ENCODE measurements around the gene SAMD7.

The SAMD7 gene

DNA sequence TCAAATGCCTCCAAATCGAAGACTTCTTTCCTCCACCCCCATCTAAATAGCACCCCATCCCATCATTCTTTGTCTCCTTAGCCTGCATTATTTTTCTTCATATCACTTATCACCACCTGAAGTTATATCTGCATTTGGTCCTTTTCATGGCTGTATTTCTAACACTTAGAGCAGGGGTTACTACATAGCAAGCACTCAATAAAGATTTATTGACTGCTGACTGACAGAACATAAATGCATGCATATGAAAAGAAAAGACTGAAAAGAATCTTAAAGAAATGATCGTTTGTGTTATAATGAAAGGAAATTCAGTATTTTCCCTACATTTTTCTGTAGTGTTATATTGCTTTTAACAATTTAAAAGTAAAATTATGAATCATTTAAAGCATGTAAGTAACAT is 43.0 kb upstream of the SAMD7 start:
- no peaks in the 10 kb centered on the region for H3K9me3 ChIP-seq
- no peak for DNase-seq
- H3K4me1 ChIP-seq, result no peaks in the 10 kb centered on the region
- H3K36me3 ChIP-seq, result no peaks in the 10 kb centered on the region
- H3K27me3 ChIP-seq, result no peaks in the 10 kb centered on the region
- TF ChIP-seq, protein P1, sequence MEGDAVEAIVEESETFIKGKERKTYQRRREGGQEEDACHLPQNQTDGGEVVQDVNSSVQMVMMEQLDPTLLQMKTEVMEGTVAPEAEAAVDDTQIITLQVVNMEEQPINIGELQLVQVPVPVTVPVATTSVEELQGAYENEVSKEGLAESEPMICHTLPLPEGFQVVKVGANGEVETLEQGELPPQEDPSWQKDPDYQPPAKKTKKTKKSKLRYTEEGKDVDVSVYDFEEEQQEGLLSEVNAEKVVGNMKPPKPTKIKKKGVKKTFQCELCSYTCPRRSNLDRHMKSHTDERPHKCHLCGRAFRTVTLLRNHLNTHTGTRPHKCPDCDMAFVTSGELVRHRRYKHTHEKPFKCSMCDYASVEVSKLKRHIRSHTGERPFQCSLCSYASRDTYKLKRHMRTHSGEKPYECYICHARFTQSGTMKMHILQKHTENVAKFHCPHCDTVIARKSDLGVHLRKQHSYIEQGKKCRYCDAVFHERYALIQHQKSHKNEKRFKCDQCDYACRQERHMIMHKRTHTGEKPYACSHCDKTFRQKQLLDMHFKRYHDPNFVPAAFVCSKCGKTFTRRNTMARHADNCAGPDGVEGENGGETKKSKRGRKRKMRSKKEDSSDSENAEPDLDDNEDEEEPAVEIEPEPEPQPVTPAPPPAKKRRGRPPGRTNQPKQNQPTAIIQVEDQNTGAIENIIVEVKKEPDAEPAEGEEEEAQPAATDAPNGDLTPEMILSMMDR (IDR thresholded peaks at IDR 0.05; ENCODE audit: low read depth, low read length), result no peak
- H3K4me3 ChIP-seq (ENCODE audit: low read depth, low read length), result no peak overlapping the region

- TF ChIP-seq, protein P1 (IDR thresholded peaks at IDR 0.05; ENCODE audit: low read depth, low read length), result no peak
- H3K27me3 ChIP-seq, result no peaks in the 10 kb centered on the region
- DNase-seq, result no peak
- H3K9me3 ChIP-seq, result no peaks in the 10 kb centered on the region
- H3K4me1 ChIP-seq, result no peaks in the 10 kb centered on the region
- H3K4me3 ChIP-seq (ENCODE audit: low read depth, low read length), result no peak within 1 kb of the TSS
- no peaks in the 10 kb centered on the region for H3K36me3 ChIP-seq
These were observed 41.7 kb upstream of the SAMD7 start, which contains the start of gene LRRC31 for GRCh38 chr3:169869484-169870220. Gene LRRC31, minus strand, starts transcription at chr3:169869935. Its CDS starts 128 bp downstream, at chr3:169869807.

- H3K27me3 ChIP-seq, result no peaks in the 10 kb centered on the region
- TF ChIP-seq, protein P1 (IDR thresholded peaks at IDR 0.05; ENCODE audit: low read depth, low read length), result no peak
- DNase-seq, result no peak
- H3K9me3 ChIP-seq, result no peaks in the 10 kb centered on the region
- no peaks in the 10 kb centered on the region for H3K4me1 ChIP-seq
- no peaks in the 10 kb centered on the region for H3K36me3 ChIP-seq
- no peak overlapping the region for H3K4me3 ChIP-seq (ENCODE audit: low read depth, low read length)
These were observed 40.1 kb upstream of the SAMD7 start for GRCh38 chr3:169871129-169871886.

- DNase-seq, result no peak
- Histone ChIP-seq H3K4me1 (peaks cover 3% of the 10 kb centered on the region; the same call in 1 of the 2 replicates), H3K27me3 (no peaks in the 10 kb centered on the region), H3K9me3 (no peaks in the 10 kb centered on the region), H3K4me3 (ENCODE audit: low read depth, low read length) (no peak overlapping the region), H3K36me3 (no peaks in the 10 kb centered on the region)
- TF ChIP-seq, protein P1 (IDR thresholded peaks at IDR 0.05; ENCODE audit: low read depth, low read length), result no peak
These were observed 32.3 kb upstream of the SAMD7 start for GRCh38 chr3:169879013-169879557.

DNA sequence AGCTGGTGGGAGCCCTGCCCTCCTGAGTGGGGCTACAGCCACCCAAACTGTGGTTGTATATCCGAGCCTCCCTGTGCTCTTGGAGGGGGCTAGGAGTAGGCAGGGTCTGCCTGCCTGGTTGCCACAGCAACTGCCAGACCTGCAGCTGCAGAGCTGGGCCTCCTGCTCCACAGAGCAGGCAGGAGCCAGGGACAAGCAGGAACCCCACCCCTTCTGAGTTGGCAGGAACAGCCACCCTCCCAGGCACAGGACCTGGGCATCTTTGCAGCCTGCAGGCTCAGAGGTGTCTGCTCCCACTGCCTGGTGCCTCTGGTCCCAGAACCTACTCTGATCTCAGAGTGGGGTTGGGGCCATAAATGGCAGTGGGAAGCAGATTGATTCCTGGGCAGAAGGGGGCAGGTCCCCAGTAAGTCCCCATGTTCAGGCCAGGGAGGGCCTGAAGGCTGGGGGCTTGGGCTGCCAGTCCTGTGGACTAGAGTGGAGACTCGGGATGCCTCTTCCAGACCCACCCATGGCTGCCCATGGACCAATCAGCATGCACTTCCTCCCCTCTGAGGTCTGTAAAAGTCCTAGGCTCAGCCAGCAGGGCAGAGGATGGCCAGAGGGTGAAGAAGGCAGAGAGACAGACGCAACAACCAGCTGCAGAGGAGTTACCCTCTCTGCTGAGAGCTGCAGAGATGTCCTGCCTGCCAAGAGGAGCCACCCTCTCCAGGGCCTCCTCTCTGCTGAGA is 31.4 kb upstream of the SAMD7 start:
- peaks cover 3% of the 10 kb centered on the region; the same call in 1 of the 2 replicates for H3K4me1 ChIP-seq
- TF ChIP-seq, protein P1 (IDR thresholded peaks at IDR 0.05; ENCODE audit: low read depth, low read length), result no peak

More for the DNA sequence above, 31.4 kb upstream of the SAMD7 start:
- H3K27me3 ChIP-seq, result no peaks in the 10 kb centered on the region
- peak; percentile 51 for DNase-seq
- no peak overlapping the region for H3K4me3 ChIP-seq (ENCODE audit: low read depth, low read length)
- H3K9me3 ChIP-seq, result no peaks in the 10 kb centered on the region
- no peaks in the 10 kb centered on the region for H3K36me3 ChIP-seq

Measured in BE2C (cell line).